Measurements from ENCODE around the gene MCMBP.
"Not testable (repeated sequence)": the region's sequence is repeated elsewhere in the genome, so short reads cannot be mapped to it uniquely, and the experiment has no call there.

The MCMBP gene, protein sequence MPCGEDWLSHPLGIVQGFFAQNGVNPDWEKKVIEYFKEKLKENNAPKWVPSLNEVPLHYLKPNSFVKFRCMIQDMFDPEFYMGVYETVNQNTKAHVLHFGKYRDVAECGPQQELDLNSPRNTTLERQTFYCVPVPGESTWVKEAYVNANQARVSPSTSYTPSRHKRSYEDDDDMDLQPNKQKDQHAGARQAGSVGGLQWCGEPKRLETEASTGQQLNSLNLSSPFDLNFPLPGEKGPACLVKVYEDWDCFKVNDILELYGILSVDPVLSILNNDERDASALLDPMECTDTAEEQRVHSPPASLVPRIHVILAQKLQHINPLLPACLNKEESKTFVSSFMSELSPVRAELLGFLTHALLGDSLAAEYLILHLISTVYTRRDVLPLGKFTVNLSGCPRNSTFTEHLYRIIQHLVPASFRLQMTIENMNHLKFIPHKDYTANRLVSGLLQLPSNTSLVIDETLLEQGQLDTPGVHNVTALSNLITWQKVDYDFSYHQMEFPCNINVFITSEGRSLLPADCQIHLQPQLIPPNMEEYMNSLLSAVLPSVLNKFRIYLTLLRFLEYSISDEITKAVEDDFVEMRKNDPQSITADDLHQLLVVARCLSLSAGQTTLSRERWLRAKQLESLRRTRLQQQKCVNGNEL

DNA sequence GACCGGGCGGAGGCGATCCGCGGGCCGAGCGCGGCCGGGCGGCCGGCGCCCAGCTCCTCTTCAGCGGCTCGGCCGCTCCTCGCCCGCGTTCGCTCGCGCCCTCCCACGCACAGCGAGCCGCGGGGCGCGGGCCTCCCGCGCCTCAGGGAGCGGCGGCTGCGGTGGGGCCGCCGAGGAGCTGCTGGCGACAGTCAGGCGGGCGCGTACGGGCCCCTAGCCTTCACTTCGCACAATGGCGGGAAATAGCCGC lies at the start of gene MCMBP:
MCMBP (minus strand) TSS at position 234 of the 250 bp plus-strand sequence. CDS start 259 bp downstream, outside the sequence.
- DNase-seq (ENCODE audit: low spot score) = no peak

DNA sequence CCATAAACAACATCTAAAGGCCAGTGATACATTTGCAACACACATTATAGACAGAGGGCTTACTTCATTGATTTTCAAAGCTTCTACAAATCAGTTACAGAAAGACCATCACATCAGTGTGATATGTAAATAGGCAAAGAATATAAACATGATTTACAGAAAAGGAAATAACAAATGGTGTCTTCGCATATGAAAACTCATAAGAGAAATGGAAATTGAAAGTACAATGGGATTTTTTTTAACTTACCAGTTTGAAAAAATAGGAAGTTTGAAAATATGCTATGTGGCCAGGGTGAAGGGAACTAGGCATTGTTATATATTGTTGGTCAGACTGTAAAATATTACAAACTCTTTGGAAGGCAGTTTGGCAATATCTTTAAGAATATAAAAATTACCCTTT lies 47.2 kb upstream of the MCMBP start:
- no peak for DNase-seq (ENCODE audit: low spot score)

DNA sequence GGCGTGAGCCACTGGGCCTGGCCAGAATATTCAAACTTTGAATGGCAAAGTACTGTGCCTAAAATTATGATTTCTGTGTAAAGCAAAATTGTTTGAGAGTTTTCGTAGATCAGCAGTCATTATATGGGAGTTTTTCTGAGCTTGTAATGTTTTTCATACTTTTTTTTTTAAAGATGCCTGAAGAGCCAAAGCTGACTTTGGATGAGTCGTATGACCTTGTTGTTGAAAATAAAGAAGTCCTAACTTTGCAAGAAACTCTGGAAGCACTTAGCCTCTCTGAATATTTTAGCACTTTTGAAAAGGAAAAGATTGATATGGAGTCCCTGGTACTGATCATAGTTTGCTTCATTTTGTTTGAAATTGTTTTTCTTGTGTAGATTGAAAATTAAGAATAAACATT lies 46.6 kb upstream of the MCMBP start:
- DNase-seq (ENCODE audit: low spot score) = no peak

DNA sequence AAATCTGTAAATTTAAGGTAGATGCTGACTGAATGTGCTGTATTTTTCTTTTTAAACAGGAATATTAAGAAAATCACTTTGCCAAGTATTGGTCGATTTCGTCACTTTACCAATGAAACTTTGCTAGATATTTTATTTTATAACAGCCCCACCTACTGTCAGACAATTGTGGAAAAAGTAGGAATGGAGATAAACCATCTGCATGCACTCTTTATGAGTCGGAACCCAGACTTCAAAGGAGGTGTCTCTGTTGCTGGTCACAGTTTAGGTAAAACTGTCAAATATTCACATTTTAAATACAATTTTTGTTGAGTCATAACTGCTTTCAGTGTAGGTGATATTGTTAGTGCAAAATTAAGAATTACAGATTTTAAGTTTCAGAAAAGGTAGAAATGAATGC lies 45.1 kb upstream of the MCMBP start:
- DNase-seq (ENCODE audit: low spot score) = no peak

DNA sequence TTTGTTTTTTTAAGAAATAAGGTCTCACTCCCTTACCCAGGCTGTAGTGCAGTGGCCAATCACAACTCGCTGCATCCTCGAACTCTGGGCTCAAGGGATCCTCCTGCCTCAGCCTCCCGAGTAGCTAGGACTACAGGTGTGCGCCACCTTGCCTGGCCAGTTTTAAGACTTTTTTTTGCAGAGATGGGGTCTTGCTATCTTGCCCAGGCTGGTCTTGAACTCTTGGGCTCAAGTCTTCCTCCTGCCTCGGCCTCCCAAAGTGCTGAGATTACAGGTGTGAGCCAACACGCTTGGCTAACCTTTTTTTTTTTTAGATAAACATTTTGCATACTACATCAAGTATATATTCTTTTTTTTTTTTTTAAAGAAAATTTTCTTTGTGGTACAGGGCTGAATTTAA lies 38.0 kb upstream of the MCMBP start:
- no peak for DNase-seq (ENCODE audit: low spot score)

DNA sequence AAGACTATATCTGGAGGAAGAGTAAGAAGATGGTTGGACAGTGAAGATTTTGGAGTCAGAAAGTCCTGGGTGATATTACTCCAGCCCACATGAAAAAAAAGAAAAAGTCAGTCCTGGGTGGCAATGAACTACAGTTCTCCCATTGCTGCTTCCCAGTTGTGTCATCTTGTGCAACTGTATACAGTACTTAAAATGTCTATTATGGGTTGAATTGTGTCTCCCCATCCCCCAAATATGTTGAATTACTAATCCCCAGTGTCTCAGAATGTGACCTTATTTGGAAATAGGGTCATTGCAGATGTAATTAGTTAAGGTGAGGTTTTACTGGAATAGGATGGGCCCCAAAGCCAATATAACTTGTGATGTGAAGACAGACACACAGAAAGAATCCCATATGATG lies 35.5 kb upstream of the MCMBP start:
- DNase-seq (ENCODE audit: low spot score) = no peak

DNA sequence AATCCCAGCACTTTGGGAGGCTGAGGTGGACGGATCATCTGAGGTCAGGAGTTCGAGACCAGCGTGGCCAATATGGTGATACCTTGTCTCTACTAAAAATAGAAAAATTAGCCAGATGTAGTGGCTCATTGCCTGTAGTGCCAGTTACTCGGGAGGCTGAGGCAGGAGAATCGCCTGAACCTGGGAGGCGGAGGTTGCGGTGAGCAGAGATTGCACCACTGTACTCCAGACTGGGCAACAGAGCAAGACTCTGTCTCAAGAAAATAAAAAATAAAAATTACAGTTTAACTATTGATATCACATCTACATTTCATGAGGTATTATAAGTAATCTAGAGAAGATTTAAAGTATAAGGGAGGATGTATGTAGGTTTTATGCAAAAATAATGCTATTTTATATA lies 35.1 kb upstream of the MCMBP start:
- not testable (repeated sequence) for DNase-seq (ENCODE audit: low spot score)

DNA sequence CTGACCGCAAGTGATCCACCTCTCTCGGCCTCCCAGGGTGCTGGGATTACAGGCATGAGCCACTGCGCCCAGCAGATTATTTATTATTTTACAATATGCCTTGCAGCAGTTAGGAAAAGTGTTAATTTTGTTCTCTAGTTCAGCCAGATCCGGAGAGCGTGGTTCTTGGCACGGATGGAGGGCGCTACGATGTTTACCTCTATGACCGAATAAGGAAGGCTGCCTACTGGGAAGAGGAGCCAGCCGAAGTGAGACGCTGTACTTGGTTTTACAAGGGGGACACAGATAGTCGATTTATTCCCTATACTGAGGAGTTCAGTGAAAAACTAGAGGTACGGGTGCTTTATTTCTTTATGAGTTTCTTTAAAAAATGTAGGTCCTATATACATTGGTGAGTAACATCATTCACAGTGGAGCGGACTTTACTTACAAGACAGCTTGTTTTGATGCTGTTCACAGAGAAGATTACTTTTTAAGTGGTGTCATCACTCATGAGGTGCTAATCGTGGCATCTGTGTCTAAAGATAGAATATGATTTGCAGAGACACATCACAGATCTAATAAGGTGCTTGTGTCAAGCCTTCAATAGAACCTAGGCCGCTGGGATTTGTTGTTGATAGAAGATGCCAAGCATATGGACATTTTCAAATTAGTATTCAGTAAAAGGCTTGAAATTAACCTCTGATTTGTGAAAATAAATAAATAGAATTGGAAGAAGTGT lies 31.5 kb upstream of the MCMBP start:
- DNase-seq (ENCODE audit: low spot score) = no peak

DNA sequence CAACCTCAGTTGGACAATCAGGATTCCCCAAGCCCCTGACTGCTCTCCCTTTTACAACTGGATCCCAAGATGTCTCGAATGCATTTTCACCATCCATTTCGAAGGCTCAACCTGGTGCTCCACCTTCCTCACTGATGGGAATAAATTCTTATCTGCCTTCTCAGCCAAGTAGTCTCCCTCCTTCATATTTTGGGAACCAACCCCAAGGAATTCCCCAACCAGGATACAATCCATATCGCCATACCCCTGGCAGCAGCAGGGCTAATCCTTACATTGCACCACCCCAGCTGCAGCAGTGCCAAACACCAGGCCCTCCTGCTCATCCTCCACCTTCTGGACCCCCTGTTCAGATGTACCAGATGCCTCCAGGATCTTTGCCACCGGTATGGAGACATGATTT lies 25.9 kb upstream of the MCMBP start:
- peak; percentile 17 for DNase-seq (ENCODE audit: low spot score)

DNA sequence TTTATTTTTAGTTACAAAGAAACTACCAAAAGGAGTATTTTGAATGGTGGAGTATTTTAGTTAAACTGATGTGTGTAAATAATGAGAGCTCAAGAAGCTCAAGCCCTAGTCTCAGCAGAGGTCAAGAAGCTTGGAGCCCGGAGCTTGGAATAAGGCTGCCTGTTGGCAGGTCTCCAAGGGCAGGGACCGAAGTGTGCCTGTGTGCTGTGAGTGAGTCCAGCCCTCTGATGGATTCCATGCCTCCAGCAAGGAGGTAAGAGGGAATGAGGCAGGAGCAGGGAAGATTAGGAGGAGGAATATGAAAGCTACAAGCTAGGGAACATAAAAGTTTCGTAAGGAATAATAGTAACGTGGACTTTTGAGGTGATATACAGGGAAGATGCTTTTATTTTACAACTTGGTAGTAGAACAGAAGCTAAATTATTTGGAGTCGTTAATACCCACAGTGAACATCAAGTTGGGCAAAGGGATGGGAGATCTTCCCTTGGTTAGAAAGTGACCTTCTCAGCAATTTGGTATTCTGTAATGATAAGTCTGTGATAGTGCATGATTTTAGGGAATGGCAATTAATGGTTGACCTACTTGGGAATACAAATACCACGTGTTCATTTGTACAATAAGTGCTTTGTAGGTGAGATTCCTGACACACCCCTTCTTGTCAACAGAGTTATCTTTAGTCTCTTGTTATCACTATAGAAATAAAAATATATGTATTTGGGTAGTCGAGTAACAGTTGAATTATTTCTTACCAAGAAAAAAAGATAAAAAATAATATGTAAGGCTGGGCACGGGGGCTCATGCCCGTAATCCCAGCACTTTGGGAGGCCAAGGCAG lies 24.5 kb upstream of the MCMBP start:
- no peak for DNase-seq (ENCODE audit: low spot score)

DNA sequence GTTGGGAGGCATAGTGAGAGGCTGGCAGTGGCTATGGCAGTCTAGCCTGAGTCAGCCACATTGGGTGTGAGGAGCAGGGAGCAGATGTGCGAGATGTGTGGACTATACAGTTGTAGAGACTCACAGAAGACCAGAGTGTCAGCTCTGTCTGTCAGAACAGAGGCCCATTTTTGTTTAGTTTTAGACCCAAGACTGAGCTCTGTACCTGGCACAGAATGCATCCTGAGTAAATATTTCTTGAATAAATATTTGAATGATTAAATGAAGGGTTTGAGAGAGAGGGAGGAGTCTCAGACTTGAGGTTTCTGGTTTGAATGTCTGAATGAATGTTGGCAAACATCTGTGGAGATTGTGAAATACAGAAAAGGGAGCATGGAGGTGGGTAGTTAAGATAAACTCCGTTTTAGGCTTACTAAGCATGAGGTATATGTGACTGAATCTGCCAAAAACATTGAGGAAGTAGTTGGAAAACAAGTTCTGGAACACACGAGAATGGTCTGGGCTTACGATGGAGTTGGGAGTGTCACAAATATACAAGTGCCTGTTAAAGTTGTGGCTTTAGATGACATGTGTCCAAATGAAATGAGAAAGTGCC lies 23.5 kb upstream of the MCMBP start:
- no peak for DNase-seq (ENCODE audit: low spot score)

DNA sequence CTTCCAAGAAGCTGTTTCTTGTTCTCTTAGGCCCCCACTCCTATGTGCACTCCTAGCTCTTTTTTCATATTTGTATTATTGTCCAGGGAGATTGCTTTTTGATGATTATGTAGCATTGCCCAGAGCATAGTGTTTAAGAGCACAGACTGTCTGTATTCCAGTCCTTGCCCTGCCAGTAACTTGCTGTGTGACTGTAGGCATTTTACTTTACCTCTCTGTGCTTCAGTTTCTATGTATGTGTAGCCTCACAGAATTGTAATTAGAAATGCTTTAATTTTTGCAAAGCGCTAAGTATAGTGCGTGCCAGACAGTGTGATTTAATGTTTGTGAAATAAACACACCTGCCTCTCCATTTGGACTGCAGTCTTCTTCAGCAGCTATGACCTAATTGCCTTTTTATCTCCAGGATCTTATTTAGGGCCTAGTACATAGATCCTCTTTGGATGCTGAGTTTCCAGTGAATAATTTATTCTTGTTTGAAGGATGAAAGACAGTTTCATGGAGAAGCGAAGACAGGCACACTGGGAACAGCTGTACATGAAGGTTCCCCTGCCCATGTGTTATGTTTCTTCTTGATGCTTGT lies 21.3 kb upstream of the MCMBP start:
- no peak for DNase-seq (ENCODE audit: low spot score)

DNA sequence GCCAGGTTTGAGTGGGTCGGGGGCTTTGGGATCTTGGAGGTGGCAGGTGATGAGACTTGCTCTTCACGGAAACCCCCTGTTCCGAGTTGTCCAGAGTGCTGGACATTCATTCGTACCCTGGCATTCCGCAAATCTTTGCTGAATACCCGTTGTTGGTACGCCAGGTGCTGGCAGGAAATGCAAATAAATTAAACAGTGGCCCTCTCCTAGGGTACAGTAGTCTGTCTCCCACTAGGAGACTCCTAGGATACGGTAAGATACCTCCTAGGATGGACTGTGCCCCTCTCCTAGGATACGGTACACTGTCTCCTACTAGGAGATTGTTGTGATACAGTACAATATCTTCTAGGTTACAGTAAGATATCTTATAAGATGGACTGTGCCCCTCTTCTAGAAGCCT lies 20.4 kb upstream of the MCMBP start:
- DNase-seq (ENCODE audit: low spot score) = no peak

DNA sequence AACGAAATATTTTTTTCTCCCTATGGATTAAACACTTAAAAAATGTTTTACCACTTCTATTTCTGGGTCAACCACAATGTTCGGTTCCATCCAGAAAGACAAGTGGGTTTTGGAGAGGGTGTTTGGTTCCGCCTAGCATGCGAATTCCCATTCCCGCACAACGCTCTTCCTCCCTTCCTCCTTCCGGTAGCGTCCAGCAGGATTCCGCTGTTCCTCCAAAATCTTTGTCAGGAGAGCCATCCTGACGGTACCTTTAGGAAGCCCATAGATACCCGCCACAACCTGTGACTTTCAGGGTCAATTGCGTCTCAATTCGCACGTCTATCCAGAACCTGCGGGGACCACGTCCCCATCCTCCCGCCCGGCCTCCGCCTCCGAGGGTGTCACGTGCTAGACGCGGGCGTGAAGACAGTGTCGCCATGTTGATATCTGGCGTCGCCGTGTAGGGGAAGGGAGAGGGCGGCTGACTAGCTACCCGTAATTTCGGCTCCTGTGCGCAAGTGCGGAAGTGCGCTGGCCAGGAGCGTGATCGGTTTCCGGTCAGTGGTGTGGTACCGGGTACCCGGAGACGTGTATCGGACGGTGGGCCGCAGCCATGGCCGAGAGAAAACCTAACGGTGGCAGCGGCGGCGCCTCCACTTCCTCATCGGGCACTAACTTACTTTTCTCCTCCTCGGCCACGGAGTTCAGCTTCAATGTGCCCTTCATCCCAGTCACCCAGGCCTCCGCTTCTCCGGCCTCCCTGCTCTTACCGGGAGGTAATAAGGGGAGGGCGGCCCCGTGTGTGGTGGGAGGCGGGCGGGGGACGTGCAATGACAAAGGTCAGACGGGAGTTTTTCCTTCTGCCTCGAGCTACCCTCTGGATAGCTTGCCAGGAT lies 19.8 kb upstream of the MCMBP start, which contains the start of gene SEC23IP:
SEC23IP (plus strand) TSS at position 543 of the 878 bp plus-strand sequence; CDS start at position 596, 53 bp downstream.
- peak; percentile 88 for DNase-seq (ENCODE audit: low spot score)

DNA sequence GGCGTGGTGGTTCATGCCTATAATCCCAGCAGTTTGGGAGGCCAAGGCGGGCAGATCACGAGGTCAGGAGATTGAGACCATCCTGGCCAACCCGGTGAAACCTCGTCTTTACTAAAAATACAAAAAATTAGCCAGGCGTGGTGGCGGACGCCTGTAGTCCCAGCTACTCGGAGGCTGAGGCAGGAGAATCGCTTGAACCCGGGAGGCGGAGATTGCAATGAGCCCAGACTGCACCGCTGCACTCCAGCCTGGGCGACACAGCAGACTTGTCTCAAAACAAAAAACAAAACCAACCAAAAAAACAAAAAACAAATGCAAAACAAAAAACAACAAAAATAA lies 19.2 kb upstream of the MCMBP start:
- not testable (repeated sequence) for DNase-seq (ENCODE audit: low spot score)

DNA sequence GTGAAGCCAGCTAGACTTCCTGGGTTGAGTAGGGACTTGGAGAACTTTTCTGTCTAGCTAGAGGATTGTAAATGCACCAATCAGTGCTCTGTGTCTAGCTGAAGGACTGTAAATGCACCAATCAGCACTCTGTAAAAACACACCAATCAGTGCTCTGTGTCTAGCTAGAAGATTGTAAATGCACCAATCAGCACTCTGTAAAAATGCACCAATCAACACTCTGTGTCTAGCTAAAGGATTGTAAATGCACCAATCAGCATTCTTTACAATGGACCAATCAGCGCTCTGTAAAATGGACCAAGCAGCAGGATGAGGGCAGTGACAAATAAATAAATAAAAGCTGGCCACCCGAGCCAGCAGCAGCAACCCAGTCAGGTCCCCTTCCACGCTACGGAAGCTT lies 17.7 kb upstream of the MCMBP start:
- DNase-seq (ENCODE audit: low spot score) = not testable (repeated sequence)

DNA sequence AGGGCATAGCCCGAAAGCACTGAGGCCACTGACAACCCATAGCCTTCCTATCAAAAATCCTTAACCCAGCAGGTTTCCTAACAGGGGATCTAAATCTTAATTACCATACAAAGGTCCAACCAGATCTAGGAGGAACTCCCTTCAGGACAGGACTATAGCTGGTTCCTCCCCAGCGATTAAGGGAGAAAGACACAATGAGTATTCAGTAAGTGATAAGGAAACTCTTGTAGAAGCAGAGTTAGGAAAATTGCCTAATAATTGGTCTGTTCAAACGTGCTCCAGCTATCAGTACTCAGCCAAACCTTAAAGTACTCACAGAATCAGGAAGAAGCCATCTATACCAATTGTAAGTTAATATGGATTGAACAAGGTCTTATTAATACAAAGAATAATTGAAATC lies 16.6 kb upstream of the MCMBP start:
- DNase-seq (ENCODE audit: low spot score) = not testable (repeated sequence)

DNA sequence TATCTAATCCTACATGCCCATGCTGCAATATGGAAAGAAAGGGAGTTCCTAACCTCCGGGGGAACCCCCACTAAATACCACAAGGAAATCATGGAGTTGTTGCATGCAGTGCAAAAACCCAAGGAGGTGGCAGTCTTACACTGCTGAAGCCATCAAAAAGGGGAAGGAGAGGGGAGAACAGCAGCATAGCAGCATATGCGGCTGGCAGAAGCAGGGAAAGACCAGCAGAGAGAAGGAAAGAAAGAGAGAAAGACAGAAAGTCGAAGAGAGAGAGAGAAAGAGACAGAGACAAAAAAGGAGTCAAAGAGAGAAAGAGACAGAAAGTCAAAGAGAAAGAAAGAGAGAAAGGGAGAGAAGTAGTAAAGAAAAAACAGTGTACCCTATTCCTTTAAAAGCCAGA lies 16.1 kb upstream of the MCMBP start:
- not testable (repeated sequence) for DNase-seq (ENCODE audit: low spot score)

DNA sequence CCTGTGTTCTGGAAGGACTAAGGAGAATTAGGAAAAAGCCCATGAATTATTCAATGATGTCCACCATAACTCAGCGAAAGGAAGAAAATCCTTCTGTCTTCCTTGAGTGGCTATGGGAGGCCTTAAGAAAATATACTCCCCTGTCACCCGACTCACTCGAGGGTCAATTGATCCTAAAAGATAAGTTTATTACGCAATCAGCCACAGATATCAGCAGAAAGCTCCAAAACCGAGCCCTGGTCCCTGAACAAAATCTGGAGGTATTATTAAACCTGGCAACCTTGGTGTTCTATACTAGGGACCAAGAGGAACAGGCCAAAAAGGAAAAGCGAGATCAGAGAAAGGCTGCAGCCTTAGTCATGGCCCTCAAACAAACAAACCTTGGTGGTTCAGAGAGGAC lies 13.4 kb upstream of the MCMBP start:
- not testable (repeated sequence) for DNase-seq (ENCODE audit: low spot score)

DNA sequence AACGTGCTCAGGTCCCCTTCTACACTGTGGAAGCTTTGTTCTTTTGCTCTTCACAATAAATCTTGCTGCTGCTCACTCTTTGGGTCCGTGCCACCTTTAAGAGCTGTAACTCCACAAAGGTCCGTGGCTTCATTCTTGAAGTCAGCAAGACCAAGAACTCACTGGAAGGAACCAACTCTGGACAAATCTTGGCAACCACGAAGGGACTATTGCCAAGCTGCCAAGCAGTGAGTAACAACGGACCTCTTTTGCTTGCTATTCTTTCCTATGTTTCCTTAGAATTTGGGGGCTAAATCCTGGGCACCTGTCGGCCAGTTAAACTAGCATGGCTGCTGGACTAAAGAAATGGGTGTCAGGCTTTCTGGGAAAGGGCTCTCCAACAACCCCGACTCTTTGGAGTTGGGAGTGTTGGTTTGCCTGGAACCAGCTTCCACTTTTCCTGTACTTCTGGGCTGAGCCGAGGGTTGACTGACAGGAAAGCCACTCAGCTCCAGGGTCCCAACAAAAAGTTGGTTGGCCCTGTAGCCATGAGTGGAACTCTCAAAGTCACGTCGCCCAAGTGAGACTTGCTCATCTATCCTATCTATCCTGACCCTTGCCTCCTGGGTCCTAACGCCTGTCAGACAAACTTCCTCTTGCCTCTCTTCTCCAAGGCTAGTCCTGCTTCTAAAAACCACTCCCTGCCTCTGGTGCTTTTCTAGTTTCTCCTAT lies 11.4 kb upstream of the MCMBP start:
- DNase-seq (ENCODE audit: low spot score) = not testable (repeated sequence)
